Kidney (tissue), 14 donors: ENCODE measurements around the gene FGF6. TPM values are rescaled to one million over a fixed set of nuclear protein-coding genes. Genes with fewer than 3 reads are reported as not detected.

Experiments
- DNase-seq, 5 donors: peaks; one replicate each; pipeline ENCODE4 v3.0.0-alpha.2; 2013 to 2020
- FAIRE-seq: peaks from 2 replicates; lab custom pipeline; 2012; peaks lifted over from hg19 to GRCh38; lab: Jason Lieb, UNC
- H3K27ac ChIP-seq, 2 donors: one replicate each; pipeline ENCODE4 v1.7.0; 2013; ENCODE audit warnings: low read depth in 2 of 2, low read length in 2 of 2, inconsistent platforms in 1 of 2
- H3K27me3 ChIP-seq: one replicate; pipeline ENCODE4 v1.7.1; 2013; ENCODE audit warnings: low read length, inconsistent platforms; ENCODE audit not compliant: control insufficient read depth, insufficient read depth
- H3K36me3 ChIP-seq, 3 donors: one replicate each; pipeline versions ENCODE4 v1.7.0 to v1.7.1; 2013; ENCODE audit warnings: low read length in 3 of 3, control low read depth in 1 of 3, inconsistent platforms in 1 of 3; ENCODE audit not compliant: insufficient read depth in 3 of 3, control insufficient read depth in 2 of 3
- H3K4me1 ChIP-seq, 3 donors: one replicate each; pipeline versions ENCODE4 v1.7.0 to v1.7.1; 2013; ENCODE audit warnings: low read length in 3 of 3, inconsistent platforms in 1 of 3, low read depth in 1 of 3; ENCODE audit not compliant: control insufficient read depth in 2 of 3, insufficient read depth in 2 of 3
- H3K4me3 ChIP-seq, 3 donors: one replicate each; pipeline versions ENCODE4 v1.7.0 to v1.8.1; 2013; ENCODE audit warnings: low read length in 3 of 3, control low read depth in 1 of 3, inconsistent platforms in 1 of 3
- H3K9ac ChIP-seq, 3 donors: one replicate each; pipeline versions ENCODE4 v1.7.0 to v1.7.1; 2013; ENCODE audit warnings: low read length in 3 of 3, control low read depth in 1 of 3, inconsistent platforms in 1 of 3
- H3K9me3 ChIP-seq, 3 donors: one replicate each; pipeline versions ENCODE4 v1.7.0 to v1.7.1; 2013; ENCODE audit warnings: low read length in 3 of 3, control low read depth in 1 of 3, inconsistent platforms in 1 of 3; ENCODE audit not compliant: control insufficient read depth in 2 of 3, insufficient read depth in 1 of 3
- CTCF ChIP-seq: IDR thresholded peaks from 3 replicates; pipeline ENCODE4 v1.5.1; 2012; ENCODE audit warnings: mild to moderate bottlenecking, moderate library complexity, borderline replicate concordance; ENCODE audit not compliant: insufficient read depth; ENCODE audit errors: extremely low read depth
- intact Hi-C: fragments of 100-400 bp; cut with DNase I; formaldehyde crosslinking; loops from one replicate; pipeline ENCODE4 v1.11.1; 2022
- polyA plus RNA-seq: library from polyadenylated mRNA; stranded (reverse); fragments of 350-450 nt; fragmentation: Illumina TruSeq; extraction: RNeasy Lipid Tissue Mini Kit (QIAGEN cat#74804); gene quantifications from one replicate; pipeline ENCODE4 v1.2.3, GENCODE V29; 2014; ENCODE audit warnings: low read depth, low replicate concordance; ENCODE audit not compliant: insufficient read depth
- total RNA-seq: library from RNA; stranded (reverse); fragmentation: NEBNext Ultra II Directional; extraction: Animal tissue kit (Norgen Biotek cat#: 25700); gene quantifications from one replicate; pipeline ENCODE4 v1.2.1, GENCODE V29; 2021
- donor health status: control.
- donor health status: control.
- donor health status: control.
- donor health status: control.
- donor health status: control.
- donor health status: DM: yes; HTN: yes; CAD: no.
- donor health status: Normal renal cell carcinoma (clear cell type).

The FGF6 gene
- total and polyA plus RNA-seq, 2 donors from 2014 or later = not detected

- no peaks in the 10 kb centered on the region for H3K9me3 ChIP-seq
- no peak for TF ChIP-seq CTCF
- DNase-seq (no peak), FAIRE-seq (no peak)
- no peaks in the 10 kb centered on the region for H3K27me3 ChIP-seq
- H3K27ac ChIP-seq = no peak overlapping the region
- no peak overlapping the region for H3K4me3 ChIP-seq
- H3K36me3 ChIP-seq = no peaks in the 10 kb centered on the region
- intact Hi-C loops = no loop called here
- no peaks in the 10 kb centered on the region for H3K4me1 ChIP-seq
- H3K9ac ChIP-seq = no peak overlapping the region
These were observed 11.3 kb downstream of the FGF6 start for GRCh38 chr12:4434301-4434700.

GRCh38 chr12:4433745-4434058 is 11.9 kb downstream of the FGF6 start:
- intact Hi-C loops = no loop called here
- Histone ChIP-seq H3K4me3 (no peak overlapping the region), H3K27ac (no peak overlapping the region), H3K36me3 (no peaks in the 10 kb centered on the region), H3K4me1 (no peaks in the 10 kb centered on the region), H3K9ac (no peak overlapping the region), H3K9me3 (no peaks in the 10 kb centered on the region), H3K27me3 (no peaks in the 10 kb centered on the region)
- peak in 3 of 5 donors; percentile 33 to 62 (median 61) for DNase-seq
- no peak for TF ChIP-seq CTCF
- no peak for FAIRE-seq

- Histone ChIP-seq H3K4me1 (no peaks in the 10 kb centered on the region), H3K27me3 (no peaks in the 10 kb centered on the region), H3K9me3 (no peaks in the 10 kb centered on the region), H3K36me3 (no peaks in the 10 kb centered on the region), H3K4me3 (no peak overlapping the region), H3K27ac (no peak overlapping the region), H3K9ac (no peak overlapping the region)
- no peak for DNase-seq
- intact Hi-C loops = no loop called here
- no peak for FAIRE-seq
- TF ChIP-seq CTCF = no peak
These were observed 12.5 kb downstream of the FGF6 start for GRCh38 chr12:4432878-4433744.
